CD4-positive, alpha-beta T cell treated with Interleukin-1 beta for 1 hour (primary cell): ENCODE results near the gene CPHXL2.
A peak's percentile ranks its signal among the peaks of the same experiment; 100 is the strongest.

ENCODE experiments used
- DNase-seq, 2 donors: peaks; one replicate each; pipeline ENCODE4 v3.0.0-alpha.2; 2020 to 2022

CPHXL2 gene

GRCh38 chr16:75635036-75635435 lies 41.8 kb downstream of the CPHXL2 start:
- no peak for DNase-seq

DNA sequence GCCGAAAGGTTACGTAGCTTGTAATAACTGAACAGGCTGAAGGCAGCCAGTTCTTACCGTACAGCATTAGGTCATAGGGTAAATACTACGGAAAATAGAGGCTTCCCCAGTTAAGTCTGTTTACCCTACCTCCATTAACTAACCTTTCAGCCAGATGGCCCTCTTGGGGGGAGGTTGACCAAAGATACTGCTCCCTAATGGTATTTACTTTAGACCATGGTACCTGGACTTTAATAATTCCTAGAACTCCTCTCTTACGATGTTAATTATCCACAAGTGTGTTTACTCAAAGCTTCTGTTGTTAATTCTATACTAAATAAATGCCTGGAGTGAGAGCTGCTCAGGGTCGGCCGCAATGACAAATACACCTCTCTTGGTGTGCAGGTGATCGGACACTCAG lies 44.0 kb downstream of the CPHXL2 start:
- DNase-seq, result no peak

DNA sequence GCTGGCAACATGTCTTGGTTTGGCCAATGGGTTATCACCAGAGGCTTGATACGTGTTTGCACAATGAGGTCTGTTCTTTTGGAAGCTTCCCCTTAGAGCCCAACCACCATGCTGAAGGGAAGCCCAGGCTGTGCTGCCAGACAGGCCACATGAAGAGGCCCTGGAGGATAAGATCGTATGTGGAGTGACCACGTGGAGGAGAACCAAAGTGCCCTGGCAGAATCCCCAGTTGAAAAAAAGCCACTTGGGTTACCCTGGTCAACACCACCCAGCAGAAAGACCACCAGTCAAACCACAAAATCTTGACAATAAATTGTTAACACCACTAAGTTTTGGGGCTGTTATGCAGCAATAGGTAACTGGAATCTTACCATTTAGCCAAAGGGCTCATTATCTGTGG lies 46.8 kb downstream of the CPHXL2 start:
- DNase-seq, result no peak

- DNase-seq, result no peak
Observed at GRCh38 chr16:75629132-75629531, 47.7 kb downstream of the CPHXL2 start.

DNA sequence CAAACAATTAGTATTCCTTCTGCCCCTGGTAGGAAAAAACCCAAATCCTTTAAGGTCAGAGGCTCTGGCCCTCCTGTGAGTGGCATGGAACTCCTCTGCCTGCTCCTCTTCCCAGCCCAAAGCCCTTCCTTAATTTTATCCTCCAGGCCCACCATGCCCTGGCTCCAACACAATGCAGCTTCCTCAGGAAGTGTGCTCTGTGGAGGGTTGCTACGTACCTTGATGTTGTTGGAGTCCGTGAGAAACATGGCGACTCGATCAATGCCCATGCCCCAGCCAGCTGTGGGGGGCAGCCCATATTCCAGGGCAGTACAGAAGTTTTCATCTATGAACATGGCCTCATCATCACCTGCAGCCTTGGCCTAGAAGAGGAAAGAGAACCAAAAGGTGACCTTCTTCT lies 48.5 kb downstream of the CPHXL2 start:
- no peak for DNase-seq

DNA sequence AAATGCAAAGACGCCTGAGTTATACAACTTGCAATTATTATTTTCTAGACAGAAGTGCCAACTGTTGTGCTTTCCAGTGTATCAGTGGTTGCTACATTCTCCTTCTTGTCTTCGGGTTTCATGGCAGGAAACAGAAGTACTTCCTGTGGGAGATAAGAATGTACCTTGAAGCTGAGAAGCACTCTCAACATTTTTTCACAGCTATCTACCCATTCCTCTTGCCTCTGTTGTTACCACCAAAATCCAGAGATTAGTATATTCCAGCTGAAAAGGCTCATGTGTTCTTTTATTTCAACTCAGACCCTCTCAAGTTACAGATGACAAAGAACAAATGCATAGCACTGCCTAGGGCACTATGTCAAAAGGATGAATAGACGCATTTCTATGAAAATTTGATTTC lies 49.0 kb downstream of the CPHXL2 start:
- DNase-seq, result peak in 1 of 2 donors; percentile 38

DNA sequence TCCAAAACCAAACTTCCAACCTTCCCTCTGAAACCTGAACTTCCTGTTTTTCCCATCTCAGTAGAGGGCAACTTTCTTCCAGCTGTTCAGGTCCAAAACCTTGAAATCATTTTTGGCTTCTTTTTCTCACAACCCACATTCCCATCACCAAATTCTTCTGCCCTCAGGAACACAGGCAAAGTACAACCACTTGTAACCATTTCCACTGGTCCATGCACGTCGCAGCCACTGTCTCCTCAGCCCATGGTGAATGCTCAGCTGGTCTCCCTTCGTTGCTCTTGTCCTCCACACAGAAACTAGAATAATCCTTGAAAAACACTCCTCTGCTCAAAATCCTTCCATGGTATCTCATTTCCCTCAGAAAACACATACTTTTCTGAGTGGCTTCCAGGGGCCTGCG lies 50.0 kb downstream of the CPHXL2 start:
- DNase-seq, result no peak

- DNase-seq, result no peak
Observed at GRCh38 chr16:75624921-75625334, 51.9 kb downstream of the CPHXL2 start.

- DNase-seq, result peak; percentile 98
Observed at GRCh38 chr16:75622761-75623605, 53.8 kb downstream of the CPHXL2 start, which contains the start of gene ADAT1. Gene ADAT1, minus strand, starts transcription at chr16:75623281. Its CDS starts 2,482 bp downstream, at chr16:75620799.

DNA sequence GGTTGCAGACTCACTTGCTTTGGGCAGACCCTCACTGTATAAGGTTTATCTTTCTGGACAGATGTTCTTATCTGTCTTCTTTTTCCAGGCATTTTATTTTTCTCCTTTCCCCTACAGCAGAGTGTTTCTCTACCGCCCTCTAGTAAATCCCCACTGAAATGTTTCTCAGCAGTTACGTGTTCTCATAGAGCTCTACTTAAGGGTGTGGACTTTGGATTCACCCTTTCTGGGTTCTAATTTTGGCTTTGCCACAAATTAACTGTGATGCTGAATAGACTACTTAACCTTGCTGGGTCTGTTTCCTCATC lies 55.7 kb downstream of the CPHXL2 start:
- DNase-seq, result peak in 1 of 2 donors; percentile 54

GRCh38 chr16:75620326-75621169 lies 56.3 kb downstream of the CPHXL2 start:
- DNase-seq, result peak; percentile 73 to 81

GRCh38 chr16:75618780-75619179 lies 58.0 kb downstream of the CPHXL2 start:
- DNase-seq, result no peak

GRCh38 chr16:75617121-75617520 lies 59.7 kb downstream of the CPHXL2 start:
- DNase-seq, result no peak

- DNase-seq, result peak in 1 of 2 donors; percentile 49
Observed at GRCh38 chr16:75616521-75617010, 60.2 kb downstream of the CPHXL2 start.

GRCh38 chr16:75615619-75616018 lies 61.2 kb downstream of the CPHXL2 start:
- no peak for DNase-seq

GRCh38 chr16:75614066-75614897 lies 62.5 kb downstream of the CPHXL2 start:
- DNase-seq, result no peak
